Stimulated activated naive CD4-positive, alpha-beta T cell treated with Interleukin-2 at 50 U/mL for 16 hours (primary cell): Measurements from ENCODE around the gene NEK9.
"Not testable (repeated sequence)": the region's sequence is repeated elsewhere in the genome, so short reads cannot be mapped to it uniquely, and the experiment has no call there.

ENCODE experiments used
- DNase-seq: peaks from one replicate; lab custom pipeline; 2025; lab: John Stamatoyannopoulos, UW

The NEK9 gene

GRCh38 chr14:75144944-75145343, 18.1 kb upstream of the NEK9 start:
- no peak for DNase-seq

GRCh38 chr14:75143761-75144527, 17.1 kb upstream of the NEK9 start:
- DNase-seq: no peak

GRCh38 chr14:75142494-75142893, 15.6 kb upstream of the NEK9 start:
- DNase-seq: no peak

GRCh38 chr14:75141967-75142366, 15.1 kb upstream of the NEK9 start:
- DNase-seq: no peak

- DNase-seq: no peak
Observed at GRCh38 chr14:75141062-75141461, 14.2 kb upstream of the NEK9 start.

- DNase-seq: no peak
Observed at GRCh38 chr14:75140620-75141019, 13.8 kb upstream of the NEK9 start.

GRCh38 chr14:75139185-75139584, 12.3 kb upstream of the NEK9 start:
- no peak for DNase-seq

- no peak for DNase-seq
Observed at GRCh38 chr14:75138492-75138891, 11.6 kb upstream of the NEK9 start.

- no peak for DNase-seq
Observed at GRCh38 chr14:75134644-75135043, 7.8 kb upstream of the NEK9 start.

- DNase-seq: no peak
Observed at GRCh38 chr14:75133597-75133996, 6.7 kb upstream of the NEK9 start.

- no peak for DNase-seq
Observed at GRCh38 chr14:75132382-75133086, 5.7 kb upstream of the NEK9 start.

GRCh38 chr14:75128596-75128990, 1.7 kb upstream of the NEK9 start:
- no peak for DNase-seq

- no peak for DNase-seq
Observed at GRCh38 chr14:75127903-75128595, 1.2 kb upstream of the NEK9 start.

- not testable (repeated sequence) for DNase-seq
Observed at GRCh38 chr14:75127474-75127820, 599 bp upstream of the NEK9 start.

- DNase-seq: no peak
Observed at GRCh38 chr14:75126121-75126544, 715 bp downstream of the NEK9 start.

GRCh38 chr14:75125617-75126016, 1.2 kb downstream of the NEK9 start:
- no peak for DNase-seq

- no peak for DNase-seq
Observed at GRCh38 chr14:75123991-75124390, 2.9 kb downstream of the NEK9 start.

GRCh38 chr14:75121552-75121951, 5.3 kb downstream of the NEK9 start:
- DNase-seq: no peak

- no peak for DNase-seq
Observed at GRCh38 chr14:75120541-75121291, 6.1 kb downstream of the NEK9 start.

GRCh38 chr14:75119056-75119455, 7.8 kb downstream of the NEK9 start:
- DNase-seq: no peak

- no peak for DNase-seq
Observed at GRCh38 chr14:75113932-75114539, 12.8 kb downstream of the NEK9 start.

- DNase-seq: no peak
Observed at GRCh38 chr14:75109877-75110276, 17.0 kb downstream of the NEK9 start.
